OCI-LY3 (cell line): Measurements from ENCODE around the gene ERBB4.

Experiments
- CTCF ChIP-seq: fragments of 200-600, 300-600 bp; sonication (generic); IDR thresholded peaks from 2 replicates; pipeline ENCODE4 v1.5.1; 2014; ENCODE audit warnings: antibody characterized with exemption, low read length, low read depth
- EZH2phosphoT487 ChIP-seq: fragments of 200-600 bp; shearing (Covaris generic); IDR thresholded peaks from 2 replicates; pipeline ENCODE4 v1.6.1; 2018; ENCODE audit warnings: antibody characterized with exemption, mixed run types, low read depth

GRCh38 chr2:212494418-212495020 lies 44.1 kb downstream of the ERBB4 start:
- TF ChIP-seq CTCF (no peak), EZH2phosphoT487 (no peak)
